Left lung (tissue), 10 donors: Measurements from ENCODE around the gene XRCC6. TPM values are rescaled to one million over a fixed set of nuclear protein-coding genes. Genes with fewer than 3 reads are reported as not detected.
"Not testable (repeated sequence)": the region's sequence is repeated elsewhere in the genome, so short reads cannot be mapped to it uniquely, and the experiment has no call there.

Source experiments
- ATAC-seq: fragments of 200-7000 bp; cut with Tn5 transposase; one replicate; pipeline ENCODE4 v1.9.1; 2020; ENCODE audit warnings: moderate library complexity
- DNase-seq, 4 donors: peaks; one replicate each; pipeline ENCODE4 v3.0.0-alpha.2; 2013 to 2020
- H3K27ac ChIP-seq, 2 donors: fragments of 200-600 bp; sonication (generic) in 1 of 2; one replicate each; pipeline versions ENCODE4 v1.5.0 to v1.8.0; 2020 to 2021
- H3K27me3 ChIP-seq, 2 donors: fragments of 200-600 bp; sonication (generic) in 1 of 2; one replicate each; pipeline versions ENCODE4 v1.5.0 to v1.8.0; 2020 to 2021
- H3K36me3 ChIP-seq, 2 donors: fragments of 200-600 bp; sonication (generic) in 1 of 2; one replicate each; pipeline versions ENCODE4 v1.5.0 to v1.8.0; 2020 to 2021
- H3K4me1 ChIP-seq, 2 donors: fragments of 200-600 bp; one replicate each; pipeline ENCODE4 v1.8.0; 2021
- H3K4me3 ChIP-seq, 2 donors: fragments of 200-600 bp; sonication (generic) in 1 of 2; one replicate each; pipeline versions ENCODE4 v1.5.0 to v1.8.0; 2020 to 2021; ENCODE audit warnings: mild to moderate bottlenecking in 1 of 2
- H3K9me3 ChIP-seq, 2 donors: fragments of 200-600 bp; sonication (generic) in 1 of 2; one replicate each; pipeline versions ENCODE4 v1.5.0 to v1.8.0; 2020 to 2021
- intact Hi-C, 2 donors: fragments of 100-400 bp; cut with DNase I; formaldehyde crosslinking; loops; one replicate each; pipeline versions ENCODE4 v1.11.2 to v1.14.2; 2022
- polyA plus RNA-seq, 6 donors: library from polyadenylated mRNA; unstranded; fragments of 120-200 nt; gene quantifications; one replicate each; pipeline ENCODE4 v1.2.1, GENCODE V29; 2013; ENCODE audit not compliant: insufficient read length in 6 of 6
- total RNA-seq, 2 donors: library from RNA; stranded (reverse); fragmentation: NEBNext Ultra II Directional; extraction: Animal tissue kit (Norgen Biotek cat#: 25700); gene quantifications; one replicate each; pipeline ENCODE4 v1.2.1, GENCODE V29; 2021
- TF ChIP-seq, protein P1 (sequence below), 2 donors: fragments of 200-600 bp; sonication (generic) in 1 of 2; IDR thresholded peaks; one replicate each; pipeline versions ENCODE4 v1.5.0 to v1.8.0; 2021; ENCODE audit warnings: antibody characterized with exemption in 2 of 2
- donor health status: DM: no; HTN: yes; CAD: no.
- donor health status: DM: no; HTN: no; CAD: no.

Gene XRCC6
- total and polyA plus RNA-seq, 8 donors = 176 to 363 (median 338) TPM

DNA sequence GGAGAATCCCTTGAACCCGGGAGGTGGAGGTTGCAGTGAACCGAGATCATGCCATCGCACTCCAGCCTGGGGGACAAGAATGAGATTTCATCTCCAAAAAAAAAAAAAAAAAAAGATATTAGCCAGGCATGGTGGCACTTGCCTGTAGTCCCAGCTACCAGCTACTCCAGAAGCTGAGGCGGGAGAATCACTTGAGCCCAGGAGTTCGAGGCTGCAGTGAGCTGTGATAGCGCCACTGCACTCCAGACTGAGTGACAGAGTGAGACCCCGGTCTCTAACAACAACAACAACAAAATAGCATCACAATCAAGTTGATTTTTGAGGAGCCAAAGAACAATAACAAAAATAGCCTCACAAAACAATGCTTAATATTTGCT, 33.8 kb upstream of the XRCC6 start:
- no peaks in the 10 kb centered on the region for H3K27me3 ChIP-seq
- peak overlapping the region in 1 of 2 donors; percentile 77 for H3K27ac ChIP-seq
- intact Hi-C loops = no loop called here
- H3K36me3 ChIP-seq = peaks cover 0 to 29% of the 10 kb centered on the region in 2 donors
- peaks cover 0 to 20% of the 10 kb centered on the region in 2 donors for H3K4me1 ChIP-seq
- TF ChIP-seq, protein P1, sequence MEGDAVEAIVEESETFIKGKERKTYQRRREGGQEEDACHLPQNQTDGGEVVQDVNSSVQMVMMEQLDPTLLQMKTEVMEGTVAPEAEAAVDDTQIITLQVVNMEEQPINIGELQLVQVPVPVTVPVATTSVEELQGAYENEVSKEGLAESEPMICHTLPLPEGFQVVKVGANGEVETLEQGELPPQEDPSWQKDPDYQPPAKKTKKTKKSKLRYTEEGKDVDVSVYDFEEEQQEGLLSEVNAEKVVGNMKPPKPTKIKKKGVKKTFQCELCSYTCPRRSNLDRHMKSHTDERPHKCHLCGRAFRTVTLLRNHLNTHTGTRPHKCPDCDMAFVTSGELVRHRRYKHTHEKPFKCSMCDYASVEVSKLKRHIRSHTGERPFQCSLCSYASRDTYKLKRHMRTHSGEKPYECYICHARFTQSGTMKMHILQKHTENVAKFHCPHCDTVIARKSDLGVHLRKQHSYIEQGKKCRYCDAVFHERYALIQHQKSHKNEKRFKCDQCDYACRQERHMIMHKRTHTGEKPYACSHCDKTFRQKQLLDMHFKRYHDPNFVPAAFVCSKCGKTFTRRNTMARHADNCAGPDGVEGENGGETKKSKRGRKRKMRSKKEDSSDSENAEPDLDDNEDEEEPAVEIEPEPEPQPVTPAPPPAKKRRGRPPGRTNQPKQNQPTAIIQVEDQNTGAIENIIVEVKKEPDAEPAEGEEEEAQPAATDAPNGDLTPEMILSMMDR (IDR thresholded peaks at IDR 0.05) = no peak
- ATAC-seq = no peak
- H3K9me3 ChIP-seq = no peaks in the 10 kb centered on the region
- no peak for DNase-seq
- H3K4me3 ChIP-seq = no peak overlapping the region

DNA sequence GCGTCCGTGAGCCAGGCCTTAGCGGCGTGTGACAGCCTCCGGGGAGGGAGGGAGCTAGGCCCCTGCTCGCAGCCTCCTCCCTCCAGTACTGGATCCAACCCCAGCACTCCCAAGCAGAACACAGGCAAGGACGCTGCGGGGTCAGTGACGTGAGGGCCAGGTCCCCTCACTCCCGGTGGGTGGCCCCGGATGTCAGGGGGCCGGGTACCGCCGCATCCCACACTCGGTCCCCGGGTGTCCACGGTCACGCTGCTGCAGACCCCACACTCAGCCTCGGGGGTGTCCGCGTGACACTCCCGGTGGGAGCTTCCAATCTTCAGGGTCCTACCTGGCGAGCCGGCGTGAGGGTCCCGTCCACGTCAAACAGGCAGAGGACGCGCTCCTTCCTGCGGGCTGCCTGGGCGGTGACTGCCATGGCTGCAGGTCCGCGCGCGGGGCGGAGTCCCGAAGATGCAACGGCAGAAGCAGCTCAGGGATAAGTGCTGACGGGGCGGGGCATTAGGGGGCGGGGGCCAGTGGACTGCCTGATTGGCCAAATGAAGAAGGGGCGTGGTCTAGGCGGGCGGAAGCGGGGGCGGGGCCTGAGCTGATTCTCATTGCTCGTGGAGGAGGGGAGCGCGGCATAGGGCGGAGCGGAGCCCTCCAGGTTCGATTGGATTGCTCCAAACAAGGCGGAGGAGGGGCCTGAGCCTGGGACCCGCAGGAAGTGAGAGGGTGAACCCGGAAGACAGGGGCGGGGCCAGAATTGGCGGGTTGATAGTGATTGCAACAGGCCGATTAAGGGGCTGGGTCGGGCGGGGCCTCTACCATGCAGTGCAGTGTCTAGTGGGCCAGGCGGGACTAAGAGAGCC, 31.5 kb upstream of the XRCC6 start, which contains the start of gene PMM1:
Gene PMM1, minus strand, starts transcription at position 450 of the 851 bp plus-strand sequence. Its CDS starts 35 bp downstream, at position 415.
- ATAC-seq (peak; percentile 96), DNase-seq (peak; percentile 99 to 100 (median 100))
- Histone ChIP-seq H3K27me3 (no peaks in the 10 kb centered on the region), H3K36me3 (peaks cover 0 to 7% of the 10 kb centered on the region in 2 donors), H3K4me3 (peak within 1 kb of the TSS; percentile 85 to 97), H3K4me1 (peaks cover 0 to 20% of the 10 kb centered on the region in 2 donors), H3K9me3 (no peaks in the 10 kb centered on the region), H3K27ac (peak within 1 kb of the TSS; percentile 74 to 77)
- intact Hi-C loops = no loop called here
- TF ChIP-seq, protein P1 (IDR thresholded peaks at IDR 0.05) = no peak

DNA sequence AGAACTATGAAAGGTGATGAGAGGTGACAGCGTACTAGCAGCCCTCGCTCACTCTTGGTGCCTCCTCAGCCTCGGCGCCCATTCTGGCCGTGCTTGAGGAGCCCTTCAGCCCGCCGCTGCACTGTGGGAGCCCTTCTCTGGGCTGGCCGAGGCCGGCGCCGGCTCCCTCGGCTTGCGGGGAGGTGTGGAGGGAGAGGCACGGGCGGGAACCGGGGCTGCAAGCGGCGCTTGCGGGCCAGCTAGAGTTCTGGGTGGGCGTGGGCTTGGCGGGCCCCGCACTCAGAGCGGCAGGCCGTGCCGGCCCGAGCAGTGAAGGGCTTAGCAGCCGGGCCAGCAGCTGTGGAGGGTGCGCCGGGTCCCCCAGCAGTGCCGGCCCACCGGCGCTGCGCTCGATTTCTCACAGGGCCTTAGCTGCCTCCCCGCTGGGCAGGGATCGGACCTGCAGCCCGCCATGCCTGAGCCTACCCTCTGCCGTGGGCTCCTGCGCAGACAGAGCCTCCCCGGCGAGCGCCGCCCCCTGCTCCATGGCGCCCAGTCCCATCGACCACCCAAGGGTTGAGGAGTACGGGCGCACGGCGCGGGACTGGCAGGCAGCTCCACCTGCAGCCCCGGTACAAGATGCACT, 27.6 kb upstream of the XRCC6 start:
- DNase-seq = peak in 1 of 4 donors; percentile 75
- H3K27ac ChIP-seq, H3K4me3 ChIP-seq, ATAC-seq, H3K9me3 ChIP-seq, H3K4me1 ChIP-seq, H3K36me3 ChIP-seq, intact Hi-C loops, H3K27me3 ChIP-seq: not testable (repeated sequence)

DNA sequence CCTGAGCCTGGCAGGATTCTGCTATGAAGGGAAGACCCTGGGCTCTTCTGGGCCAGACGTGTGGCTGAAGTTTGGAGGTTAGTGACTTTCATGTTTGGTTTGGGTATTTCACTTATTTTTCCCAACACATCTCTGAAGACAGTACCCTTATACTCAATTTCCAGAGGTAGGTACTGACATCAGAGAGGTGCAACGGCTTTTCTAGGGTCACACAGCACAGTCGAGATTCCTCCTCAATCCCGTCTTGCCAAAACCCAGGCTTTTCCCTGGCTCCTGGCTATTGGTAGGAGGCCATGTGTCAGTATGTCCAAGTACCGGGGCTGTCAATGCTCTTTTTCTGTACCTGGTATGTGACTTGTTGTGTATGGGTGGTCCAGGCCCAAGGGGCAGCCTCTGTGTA, 25.4 kb upstream of the XRCC6 start:
- H3K27ac ChIP-seq = no peak overlapping the region
- no peaks in the 10 kb centered on the region for H3K27me3 ChIP-seq
- TF ChIP-seq, protein P1 (IDR thresholded peaks at IDR 0.05) = no peak
- no peak for ATAC-seq
- H3K4me1 ChIP-seq = no peaks in the 10 kb centered on the region
- H3K4me3 ChIP-seq = no peak overlapping the region
- H3K9me3 ChIP-seq = no peaks in the 10 kb centered on the region
- peaks cover 0 to 10% of the 10 kb centered on the region in 2 donors for H3K36me3 ChIP-seq
- intact Hi-C loops = no loop called here
- no peak for DNase-seq

DNA sequence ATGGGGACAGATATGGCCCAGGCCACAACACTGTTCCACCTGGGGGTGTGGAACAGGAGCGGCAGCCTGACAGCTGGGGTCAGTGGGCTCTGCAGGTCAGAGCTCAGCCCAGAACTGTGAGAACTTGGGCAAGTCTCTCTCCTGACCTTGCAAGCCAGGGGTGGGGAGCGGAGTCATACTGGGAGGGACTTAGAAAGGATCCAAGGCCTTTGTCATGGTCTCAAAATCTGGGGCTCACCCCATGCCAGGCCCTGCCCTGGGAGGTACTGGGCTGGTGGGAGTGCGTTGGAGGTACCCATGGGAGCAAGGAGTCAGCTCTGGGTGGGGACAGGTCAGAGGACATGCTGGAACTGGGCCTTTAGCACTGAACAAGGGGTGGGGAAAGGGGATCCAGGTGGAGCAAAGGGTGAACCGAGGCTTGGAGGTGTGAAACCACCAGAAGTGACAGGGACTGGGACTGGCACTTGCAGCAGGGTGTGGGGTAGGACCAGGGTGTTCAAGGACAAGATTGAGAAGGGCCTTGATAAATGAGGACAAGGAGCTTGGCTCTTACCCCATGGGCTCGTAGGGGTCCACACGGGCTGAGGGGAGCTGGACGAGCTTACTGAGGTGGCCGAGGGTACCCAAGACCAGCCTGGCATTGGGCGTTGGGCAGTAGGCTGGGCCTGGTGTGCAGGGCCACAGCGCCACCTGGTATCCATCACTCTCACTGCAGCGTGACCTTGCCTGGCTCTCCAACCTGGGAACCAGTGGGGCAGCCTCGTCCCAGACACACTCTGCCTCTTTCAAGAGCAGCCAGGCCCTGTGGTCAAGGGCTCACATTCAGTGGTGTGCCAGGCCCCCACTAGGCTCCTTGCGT, 24.1 kb upstream of the XRCC6 start:
- no peaks in the 10 kb centered on the region for H3K4me1 ChIP-seq
- H3K36me3 ChIP-seq = peaks cover 0 to 23% of the 10 kb centered on the region in 2 donors
- no peak overlapping the region for H3K27ac ChIP-seq
- H3K9me3 ChIP-seq = no peaks in the 10 kb centered on the region
- no peaks in the 10 kb centered on the region for H3K27me3 ChIP-seq
- no peak overlapping the region for H3K4me3 ChIP-seq
- TF ChIP-seq, protein P1 (IDR thresholded peaks at IDR 0.05) = peak; percentile 66 to 70
- DNase-seq (peak in 3 of 4 donors; percentile 61 to 83 (median 64)), ATAC-seq (peak; percentile 99)
- intact Hi-C loops = no loop called here
